ENCODE measurements around the gene PRCD. TPM values are rescaled to one million over a fixed set of nuclear protein-coding genes. Genes with fewer than 3 reads are reported as not detected.

Gene PRCD
- total and polyA plus RNA-seq, 2 donors from 2014 or later = 2.2 TPM; not detected in 1

- peaks cover 0 to 18% (median 17%) of the 10 kb centered on the region in 3 donors for H3K4me1 ChIP-seq (ENCODE audit: control insufficient read depth in 2 of 3, insufficient read depth in 2 of 3, low read depth in 1 of 3, low read length in 3 of 3)
- DNase-seq = no peak
- no peak overlapping the region for H3K4me3 ChIP-seq (ENCODE audit: low read length in 3 of 3)
- H3K36me3 ChIP-seq (ENCODE audit: control insufficient read depth in 2 of 3, insufficient read depth in 3 of 3, low read length in 3 of 3) = peaks cover 10 to 29% (median 10%) of the 10 kb centered on the region in 3 donors
- no peaks in the 10 kb centered on the region for H3K9me3 ChIP-seq (ENCODE audit: control insufficient read depth in 2 of 3, insufficient read depth in 1 of 3, low read length in 3 of 3)
- no peak for TF ChIP-seq CTCF (IDR thresholded peaks at IDR 0.05; ENCODE audit: borderline replicate concordance, extremely low read depth, insufficient read depth)
- FAIRE-seq = no peak
- no peak overlapping the region for H3K27ac ChIP-seq (ENCODE audit: low read depth in 2 of 2, low read length in 2 of 2)
- H3K27me3 ChIP-seq (ENCODE audit: control insufficient read depth, insufficient read depth, low read length) = no peaks in the 10 kb centered on the region
- intact Hi-C loops (cut with DNase I) = no loop called here
- H3K9ac ChIP-seq (ENCODE audit: low read length in 3 of 3) = no peak overlapping the region
These were observed 20.4 kb downstream of the PRCD start for GRCh38 chr17:76560036-76560876.

- no peaks in the 10 kb centered on the region for H3K9me3 ChIP-seq (ENCODE audit: control insufficient read depth in 2 of 3, insufficient read depth in 1 of 3, low read length in 3 of 3)
- TF ChIP-seq CTCF (IDR thresholded peaks at IDR 0.05; ENCODE audit: borderline replicate concordance, extremely low read depth, insufficient read depth) = no peak
- no peak overlapping the region for H3K4me3 ChIP-seq (ENCODE audit: low read length in 3 of 3)
- DNase-seq (no peak), FAIRE-seq (no peak)
- intact Hi-C loops (cut with DNase I) = no loop called here
- no peak overlapping the region for H3K9ac ChIP-seq (ENCODE audit: low read length in 3 of 3)
- peaks cover 11 to 33% (median 14%) of the 10 kb centered on the region in 3 donors for H3K36me3 ChIP-seq (ENCODE audit: control insufficient read depth in 2 of 3, insufficient read depth in 3 of 3, low read length in 3 of 3)
- H3K27ac ChIP-seq (ENCODE audit: low read depth in 2 of 2, low read length in 2 of 2) = no peak overlapping the region
- peaks cover 0 to 18% (median 17%) of the 10 kb centered on the region in 3 donors for H3K4me1 ChIP-seq (ENCODE audit: control insufficient read depth in 2 of 3, insufficient read depth in 2 of 3, low read depth in 1 of 3, low read length in 3 of 3)
- no peaks in the 10 kb centered on the region for H3K27me3 ChIP-seq (ENCODE audit: control insufficient read depth, insufficient read depth, low read length)
These were observed 21.0 kb downstream of the PRCD start for GRCh38 chr17:76560877-76561221.

GRCh38 chr17:76561332-76561731, 21.5 kb downstream of the PRCD start:
- DNase-seq (no peak), FAIRE-seq (no peak)
- peaks cover 0 to 21% (median 18%) of the 10 kb centered on the region in 3 donors for H3K4me1 ChIP-seq (ENCODE audit: control insufficient read depth in 2 of 3, insufficient read depth in 2 of 3, low read depth in 1 of 3, low read length in 3 of 3)
- no peaks in the 10 kb centered on the region for H3K27me3 ChIP-seq (ENCODE audit: control insufficient read depth, insufficient read depth, low read length)
- H3K9me3 ChIP-seq (ENCODE audit: control insufficient read depth in 2 of 3, insufficient read depth in 1 of 3, low read length in 3 of 3) = no peaks in the 10 kb centered on the region
- intact Hi-C loops (cut with DNase I) = no loop called here
- no peak overlapping the region for H3K4me3 ChIP-seq (ENCODE audit: low read length in 3 of 3)
- H3K27ac ChIP-seq (ENCODE audit: low read depth in 2 of 2, low read length in 2 of 2) = peak overlapping the region; percentile 17 to 33
- no peak for TF ChIP-seq CTCF (IDR thresholded peaks at IDR 0.05; ENCODE audit: borderline replicate concordance, extremely low read depth, insufficient read depth)
- H3K9ac ChIP-seq (ENCODE audit: low read length in 3 of 3) = no peak overlapping the region
- peaks cover 11 to 33% (median 14%) of the 10 kb centered on the region in 3 donors for H3K36me3 ChIP-seq (ENCODE audit: control insufficient read depth in 2 of 3, insufficient read depth in 3 of 3, low read length in 3 of 3)
